ENCODE data around the gene LRRC36.
A peak's percentile ranks its signal among the peaks of the same experiment; 100 is the strongest.

The LRRC36 gene

GRCh38 chr16:67326472-67327309 is at the start of gene LRRC36, which contains the start of gene KCTD19:
Gene LRRC36, plus strand, starts transcription at chr16:67326815. Its CDS starts 48 bp downstream, at chr16:67326863.
Gene KCTD19, minus strand, starts transcription at chr16:67326741. Its CDS starts 34 bp downstream, at chr16:67326707.
- peak; percentile 97 for DNase-seq (ENCODE audit: low read depth, low spot score)

- no peak for DNase-seq (ENCODE audit: low read depth, low spot score)
Observed at GRCh38 chr16:67277294-67277998, 49.2 kb upstream of the LRRC36 start.

- DNase-seq (ENCODE audit: low read depth, low spot score), result no peak
Observed at GRCh38 chr16:67277999-67278772, 48.4 kb upstream of the LRRC36 start.

- no peak for DNase-seq (ENCODE audit: low read depth, low spot score)
Observed at GRCh38 chr16:67278773-67279295, 47.8 kb upstream of the LRRC36 start.

- DNase-seq (ENCODE audit: low read depth, low spot score), result peak; percentile 82
Observed at GRCh38 chr16:67279296-67280089, 47.1 kb upstream of the LRRC36 start, which contains the start of gene PLEKHG4. Gene PLEKHG4, plus strand, starts transcription at chr16:67279532. Its CDS starts 513 bp downstream, at chr16:67280045.

GRCh38 chr16:67280090-67281015 is 46.3 kb upstream of the LRRC36 start:
- DNase-seq (ENCODE audit: low read depth, low spot score), result no peak

GRCh38 chr16:67281536-67282446 is 44.8 kb upstream of the LRRC36 start:
- DNase-seq (ENCODE audit: low read depth, low spot score), result no peak

GRCh38 chr16:67282447-67282805 is 44.2 kb upstream of the LRRC36 start:
- no peak for DNase-seq (ENCODE audit: low read depth, low spot score)

- no peak for DNase-seq (ENCODE audit: low read depth, low spot score)
Observed at GRCh38 chr16:67283039-67283825, 43.4 kb upstream of the LRRC36 start.

GRCh38 chr16:67283826-67284555 is 42.6 kb upstream of the LRRC36 start:
- no peak for DNase-seq (ENCODE audit: low read depth, low spot score)

- peak; percentile 79 for DNase-seq (ENCODE audit: low read depth, low spot score)
Observed at GRCh38 chr16:67284699-67285646, 41.6 kb upstream of the LRRC36 start.

GRCh38 chr16:67286441-67287235 is 40.0 kb upstream of the LRRC36 start:
- no peak for DNase-seq (ENCODE audit: low read depth, low spot score)

GRCh38 chr16:67287960-67288359 is 38.7 kb upstream of the LRRC36 start:
- no peak for DNase-seq (ENCODE audit: low read depth, low spot score)

- no peak for DNase-seq (ENCODE audit: low read depth, low spot score)
Observed at GRCh38 chr16:67291461-67291860, 35.2 kb upstream of the LRRC36 start.

- DNase-seq (ENCODE audit: low read depth, low spot score), result no peak
Observed at GRCh38 chr16:67294171-67294757, 32.4 kb upstream of the LRRC36 start.
